ENCODE results near the gene AGPS. TPM values are rescaled to one million over a fixed set of nuclear protein-coding genes. Genes with fewer than 3 reads are reported as not detected.
A peak's percentile ranks its signal among the peaks of the same experiment; 100 is the strongest.
"Not testable (repeated sequence)": the region's sequence is repeated elsewhere in the genome, so short reads cannot be mapped to it uniquely, and the experiment has no call there.

The AGPS gene
- total RNA-seq: 96.8 and 108 TPM in 2 replicates

GRCh38 chr2:177392373-177393202 lies at the start of gene AGPS:
AGPS (plus strand) TSS chr2:177392773; CDS start chr2:177392790, 17 bp downstream.
- peak; percentile 77 for DNase-seq

DNA sequence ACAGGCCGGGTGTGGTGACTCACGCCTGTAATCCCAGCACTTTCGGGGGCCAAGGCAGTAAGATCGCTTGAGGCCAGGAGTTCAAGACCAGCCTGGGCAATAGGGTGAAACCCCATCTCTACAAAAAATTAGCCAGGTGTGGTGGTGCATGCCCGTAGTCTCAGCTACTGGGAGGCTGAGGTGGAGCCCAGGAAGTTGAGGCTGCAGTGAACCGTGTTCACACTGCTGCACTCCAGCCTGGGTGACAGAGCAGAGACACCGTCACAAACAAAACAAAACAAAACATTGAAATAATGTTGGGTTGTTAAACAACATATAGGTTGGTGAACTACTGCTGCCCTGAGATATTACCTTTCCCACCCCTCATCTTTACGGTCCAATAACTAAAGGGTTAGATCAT lies 48.8 kb upstream of the AGPS start:
- DNase-seq: no peak

DNA sequence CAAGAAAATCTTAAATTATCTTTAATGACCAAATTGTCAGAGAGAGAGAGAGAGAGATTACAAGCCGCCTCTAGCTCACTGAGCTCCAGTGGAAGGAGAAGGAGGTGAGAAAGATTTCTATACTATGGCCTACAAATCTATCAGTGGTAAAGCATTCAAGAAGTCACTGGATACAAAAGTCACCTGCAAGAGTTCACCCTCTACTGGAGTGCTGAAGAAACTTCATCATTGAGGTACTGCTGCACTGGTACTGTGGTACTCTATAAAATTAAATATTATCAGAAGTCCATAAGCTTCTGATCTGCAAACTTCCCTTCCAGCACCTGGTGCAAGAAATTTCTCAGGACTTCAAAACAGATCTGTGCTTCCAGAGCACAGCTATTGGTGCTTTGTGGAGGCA lies 48.3 kb upstream of the AGPS start:
- DNase-seq: no peak

DNA sequence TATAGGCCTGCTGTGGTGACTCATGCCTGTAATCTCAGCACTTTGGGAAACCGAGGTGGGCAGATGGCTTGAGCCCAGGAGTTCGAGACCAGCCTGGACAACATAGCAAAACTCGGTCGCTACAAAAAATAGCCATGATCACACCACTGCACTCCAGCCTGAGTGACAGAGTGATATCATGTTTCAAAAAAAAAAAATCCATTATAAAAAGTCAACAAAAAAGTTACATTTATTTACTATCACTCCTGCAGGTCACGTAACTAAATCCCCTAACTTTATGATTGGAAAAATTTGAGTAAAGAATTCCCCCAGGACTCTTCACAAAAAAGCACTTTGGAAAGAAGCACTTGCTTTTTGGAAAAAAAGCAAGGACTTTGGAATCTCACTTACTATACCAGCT lies 46.4 kb upstream of the AGPS start:
- no peak for DNase-seq

- no peak for DNase-seq
These were observed 45.0 kb upstream of the AGPS start for GRCh38 chr2:177347570-177347969.

- no peak for DNase-seq
These were observed 44.4 kb upstream of the AGPS start for GRCh38 chr2:177348118-177348654.

DNA sequence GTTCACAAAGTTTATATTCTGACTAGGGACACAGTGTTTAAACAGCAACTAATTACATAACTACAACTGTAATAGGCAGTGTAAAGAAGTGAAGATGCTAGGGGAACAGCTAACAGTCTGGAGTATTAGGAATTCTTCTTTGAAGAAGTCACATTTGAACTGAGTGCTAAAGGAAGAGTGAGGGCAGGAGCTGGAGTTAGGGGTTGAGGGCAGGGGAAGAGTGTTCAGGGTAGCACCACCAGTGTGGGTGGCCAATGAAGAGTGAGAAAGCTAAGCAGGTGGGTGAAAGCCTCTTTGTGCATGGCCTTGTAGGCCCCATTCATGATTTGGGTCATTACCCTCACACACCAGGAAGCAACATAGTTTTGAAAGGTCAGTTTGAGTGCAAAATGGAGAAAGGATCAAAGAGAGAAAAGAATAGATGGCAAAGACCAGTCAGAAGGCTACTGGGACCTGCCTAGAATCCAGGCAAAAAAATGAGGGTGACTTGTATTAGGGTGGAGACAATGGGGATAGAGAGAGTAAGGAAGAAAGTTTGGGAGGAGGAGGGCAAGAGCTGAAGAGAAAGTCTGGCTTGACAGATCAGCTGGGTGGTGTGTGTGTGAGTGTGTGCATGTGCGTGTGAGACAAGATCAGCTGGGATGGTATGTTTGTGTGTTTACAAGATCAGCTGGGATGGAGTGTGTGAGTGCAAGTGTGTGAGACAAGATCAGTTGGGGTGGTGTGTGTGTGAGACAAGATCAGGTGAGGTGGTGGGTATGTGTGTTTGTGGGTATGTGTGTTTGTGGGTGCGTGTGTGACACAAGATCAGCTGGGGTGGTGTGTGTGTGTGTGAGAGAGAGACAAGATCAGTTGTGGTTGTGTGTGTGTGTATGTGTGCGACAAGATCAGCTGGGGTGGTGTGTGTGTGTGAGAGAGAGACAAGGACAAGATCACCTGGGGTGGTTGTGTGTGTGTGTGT lies 43.6 kb upstream of the AGPS start:
- no peak for DNase-seq

GRCh38 chr2:177350624-177351023 lies 41.9 kb upstream of the AGPS start:
- not testable (repeated sequence) for DNase-seq

- not testable (repeated sequence) for DNase-seq
These were observed 41.5 kb upstream of the AGPS start for GRCh38 chr2:177351121-177351520.

DNA sequence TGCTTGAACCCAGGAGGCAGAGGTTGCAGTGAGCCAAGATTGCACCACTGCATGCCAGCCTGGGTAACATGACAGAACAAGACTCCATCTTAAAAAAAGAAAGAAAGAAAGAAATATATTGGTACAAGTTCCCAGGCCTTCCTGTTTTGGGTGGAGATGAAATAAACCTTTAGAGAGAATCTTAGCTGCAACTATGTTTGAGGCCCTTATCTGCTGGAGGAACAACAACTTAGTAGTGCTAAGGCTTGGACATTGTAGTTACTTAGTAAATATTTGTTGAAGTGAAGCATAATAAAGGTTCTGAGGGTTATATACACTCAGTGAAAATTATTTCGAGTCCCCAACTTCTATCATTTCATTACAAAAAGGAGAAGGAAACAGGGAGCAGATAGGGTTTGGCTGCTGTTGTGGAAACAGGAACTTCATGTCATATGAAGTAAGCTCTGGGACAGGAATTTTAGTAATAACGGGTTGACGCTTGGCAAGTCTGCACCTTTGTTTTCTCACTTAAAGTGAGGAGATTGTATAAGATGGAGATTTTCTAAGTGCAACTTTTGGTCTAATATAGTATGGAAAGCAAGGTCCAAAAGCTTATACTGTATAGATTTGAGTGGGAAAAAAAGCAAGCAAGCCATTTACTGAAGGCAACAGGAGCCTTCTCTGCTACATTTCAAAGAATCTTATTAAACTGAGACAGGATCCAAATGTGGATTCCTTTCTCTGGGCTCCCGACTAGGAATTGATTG lies 40.0 kb upstream of the AGPS start:
- peak; percentile 40 for DNase-seq

GRCh38 chr2:177353187-177353478 lies 39.4 kb upstream of the AGPS start:
- DNase-seq: peak; percentile 17

- not testable (repeated sequence) for DNase-seq
These were observed 38.0 kb upstream of the AGPS start for GRCh38 chr2:177354541-177354940.

- peak; percentile 53 for DNase-seq
These were observed 36.7 kb upstream of the AGPS start for GRCh38 chr2:177355874-177356273.

GRCh38 chr2:177359836-177360595 lies 32.6 kb upstream of the AGPS start:
- DNase-seq: no peak

DNA sequence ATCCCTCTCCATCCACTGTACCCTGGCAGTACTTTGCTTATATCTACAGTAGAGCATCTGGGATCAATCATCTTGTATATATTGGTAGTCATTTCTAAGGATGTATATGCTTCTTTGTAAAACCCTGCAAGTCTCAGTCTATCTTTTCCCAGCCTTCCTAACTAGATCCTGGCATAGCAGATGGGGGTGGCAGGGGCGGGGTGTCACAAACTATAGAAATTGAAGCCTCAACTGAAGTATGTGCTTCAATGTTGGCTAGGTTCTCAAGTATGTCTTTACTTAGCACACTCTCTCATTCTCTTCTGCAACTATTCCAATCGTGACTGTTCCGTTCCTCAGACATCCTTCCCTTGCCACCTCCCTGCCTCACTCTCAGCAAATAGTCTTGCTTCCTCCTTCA lies 30.1 kb upstream of the AGPS start:
- no peak for DNase-seq

GRCh38 chr2:177363332-177363731 lies 29.2 kb upstream of the AGPS start:
- no peak for DNase-seq

DNA sequence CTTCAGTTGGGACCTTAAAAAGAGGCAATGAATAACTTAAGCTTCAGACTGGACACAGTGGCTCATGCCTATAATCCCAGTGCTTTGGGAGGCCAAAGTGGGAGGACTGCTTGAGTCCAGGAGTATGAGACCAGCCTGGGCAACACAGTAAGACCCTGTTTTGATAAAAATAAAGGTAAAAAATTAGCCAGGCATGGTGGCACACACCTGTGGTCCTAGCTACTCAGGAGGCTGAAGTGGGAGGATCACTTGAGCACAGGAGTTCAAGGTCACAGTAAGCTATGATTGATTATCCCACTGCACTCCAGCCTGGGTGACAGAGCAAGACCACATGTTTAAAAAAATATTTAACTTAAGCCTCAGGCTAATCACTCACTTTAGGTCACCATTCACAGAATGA lies 26.8 kb upstream of the AGPS start:
- not testable (repeated sequence) for DNase-seq

GRCh38 chr2:177368023-177368422 lies 24.6 kb upstream of the AGPS start:
- not testable (repeated sequence) for DNase-seq

DNA sequence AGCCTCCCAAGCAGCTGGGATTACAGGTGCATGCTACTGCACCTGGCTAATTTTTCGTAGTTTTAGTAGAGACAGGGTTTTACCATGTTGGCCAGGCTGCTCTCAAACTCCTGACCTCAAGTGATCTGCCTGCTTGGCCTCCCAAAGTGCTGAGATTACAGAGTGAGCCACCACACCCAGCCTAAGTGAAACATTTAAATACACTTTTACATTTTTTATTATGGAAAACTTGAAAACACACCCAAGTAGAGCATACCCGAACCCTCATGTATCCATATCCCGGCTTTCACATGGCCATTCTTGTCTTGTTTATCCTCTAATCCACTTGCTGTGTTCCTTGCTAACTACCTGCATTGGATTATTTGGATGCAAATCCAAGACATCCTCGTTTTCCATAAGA lies 13.2 kb upstream of the AGPS start:
- no peak for DNase-seq

DNA sequence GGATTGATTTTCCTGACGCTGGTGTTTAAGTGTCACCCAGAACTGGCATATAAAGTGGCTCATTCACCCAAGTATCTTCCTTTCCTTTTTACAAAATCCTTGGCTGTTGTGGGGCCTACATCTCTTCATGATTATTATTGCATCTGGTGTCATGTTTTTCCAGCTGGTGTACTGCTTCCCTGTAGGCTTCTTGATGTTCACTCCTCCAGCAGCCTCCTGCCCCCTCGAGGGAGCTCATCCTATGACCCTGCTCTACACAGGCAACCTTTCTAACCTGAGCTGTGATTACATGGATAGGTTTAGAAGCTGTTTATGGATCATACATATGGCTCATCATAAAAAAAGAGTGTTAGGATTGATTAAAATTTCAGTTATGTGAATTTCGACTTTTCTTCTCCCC lies 12.4 kb upstream of the AGPS start:
- no peak for DNase-seq

DNA sequence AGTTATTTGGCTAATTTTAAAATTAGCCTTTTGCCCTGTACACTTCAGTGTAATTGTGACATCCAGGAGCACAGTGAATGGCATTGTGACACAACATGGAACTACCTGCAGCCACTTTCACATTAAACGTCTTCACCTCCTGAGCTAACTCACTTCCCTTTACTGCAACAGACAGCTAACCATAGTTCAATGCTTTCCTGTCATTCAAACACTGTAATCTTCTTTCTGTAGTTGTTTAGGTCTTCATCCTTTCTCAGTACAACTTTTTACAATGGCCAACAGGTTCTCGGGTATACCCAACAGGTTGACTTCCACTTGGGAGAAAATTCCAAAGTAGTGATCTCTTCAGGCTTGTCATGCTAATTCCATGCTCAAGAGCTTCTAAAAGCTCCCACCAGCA lies 8.6 kb upstream of the AGPS start:
- DNase-seq: no peak

DNA sequence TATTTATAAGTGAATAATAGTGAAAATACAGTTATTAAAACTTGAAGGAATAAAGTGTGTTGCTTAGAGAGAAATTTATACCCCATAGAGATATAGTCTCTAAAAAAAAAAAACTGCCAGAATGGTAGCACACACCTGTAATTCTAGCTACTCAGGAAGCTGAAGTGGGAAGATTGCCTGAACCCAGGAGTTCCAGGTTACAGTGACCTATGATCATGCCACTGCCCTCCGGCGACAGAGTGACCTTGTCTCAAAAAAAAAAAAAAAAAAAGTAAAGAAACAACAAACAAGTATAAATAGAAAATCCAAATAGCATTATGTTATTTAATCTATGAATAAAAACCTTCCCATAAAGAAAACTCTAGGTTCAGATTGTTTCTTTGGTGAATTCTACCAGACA lies 7.4 kb upstream of the AGPS start:
- DNase-seq: no peak

All from dermis blood vessel endothelial cell (primary cell).